Measurements from ENCODE around the gene CDK11B. TPM values are rescaled to one million over a fixed set of nuclear protein-coding genes. Genes with fewer than 3 reads are reported as not detected.

The CDK11B gene
- total and polyA plus RNA-seq, 9 donors, result 12.8 to 34.5 (median 23.9) TPM

DNA sequence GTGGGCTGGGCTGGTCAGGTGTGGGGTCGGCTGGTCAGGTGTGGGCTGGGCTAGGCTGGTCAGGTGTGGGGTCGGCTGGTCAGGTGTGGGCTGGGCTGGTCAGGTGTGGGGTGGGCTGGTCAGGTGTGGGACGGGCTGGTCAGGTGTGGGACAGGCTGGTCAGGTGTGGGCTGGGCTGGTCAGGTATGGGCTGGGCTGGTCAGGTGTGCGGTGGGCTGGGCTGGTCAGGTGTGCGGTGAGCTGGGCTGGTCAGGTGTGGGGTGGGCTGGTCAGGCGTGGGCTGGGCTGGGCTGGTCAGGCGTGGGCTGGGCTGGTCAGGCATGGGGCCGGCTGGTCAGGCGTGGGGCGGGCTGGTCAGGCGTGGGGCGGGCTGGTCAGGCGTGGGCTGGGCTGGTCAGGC lies 52.6 kb downstream of the CDK11B start:
- intact Hi-C loops (cut with DNase I), result no loop called here
- Histone ChIP-seq H3K27ac (no peak overlapping the region), H3K27me3 (no peaks in the 10 kb centered on the region), H3K4me3 (no peak overlapping the region), H3K36me3 (no peaks in the 10 kb centered on the region), H3K9me3 (no peaks in the 10 kb centered on the region), H3K4me1 (ENCODE audit: insufficient read depth) (no peaks in the 10 kb centered on the region)
- WGBS, 3 donors, result 75 to 87% (median 80%) methylated on average over 10 to 13 of the region's 13 CpGs
- no peak for TF ChIP-seq POLR2A (IDR thresholded peaks at IDR 0.05)
- TF ChIP-seq EP300 (IDR thresholded peaks at IDR 0.05), result no peak
- TF ChIP-seq, protein P1, sequence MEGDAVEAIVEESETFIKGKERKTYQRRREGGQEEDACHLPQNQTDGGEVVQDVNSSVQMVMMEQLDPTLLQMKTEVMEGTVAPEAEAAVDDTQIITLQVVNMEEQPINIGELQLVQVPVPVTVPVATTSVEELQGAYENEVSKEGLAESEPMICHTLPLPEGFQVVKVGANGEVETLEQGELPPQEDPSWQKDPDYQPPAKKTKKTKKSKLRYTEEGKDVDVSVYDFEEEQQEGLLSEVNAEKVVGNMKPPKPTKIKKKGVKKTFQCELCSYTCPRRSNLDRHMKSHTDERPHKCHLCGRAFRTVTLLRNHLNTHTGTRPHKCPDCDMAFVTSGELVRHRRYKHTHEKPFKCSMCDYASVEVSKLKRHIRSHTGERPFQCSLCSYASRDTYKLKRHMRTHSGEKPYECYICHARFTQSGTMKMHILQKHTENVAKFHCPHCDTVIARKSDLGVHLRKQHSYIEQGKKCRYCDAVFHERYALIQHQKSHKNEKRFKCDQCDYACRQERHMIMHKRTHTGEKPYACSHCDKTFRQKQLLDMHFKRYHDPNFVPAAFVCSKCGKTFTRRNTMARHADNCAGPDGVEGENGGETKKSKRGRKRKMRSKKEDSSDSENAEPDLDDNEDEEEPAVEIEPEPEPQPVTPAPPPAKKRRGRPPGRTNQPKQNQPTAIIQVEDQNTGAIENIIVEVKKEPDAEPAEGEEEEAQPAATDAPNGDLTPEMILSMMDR (IDR thresholded peaks at IDR 0.05), result no peak
- peak in 1 of 5 donors; percentile 11 for DNase-seq

DNA sequence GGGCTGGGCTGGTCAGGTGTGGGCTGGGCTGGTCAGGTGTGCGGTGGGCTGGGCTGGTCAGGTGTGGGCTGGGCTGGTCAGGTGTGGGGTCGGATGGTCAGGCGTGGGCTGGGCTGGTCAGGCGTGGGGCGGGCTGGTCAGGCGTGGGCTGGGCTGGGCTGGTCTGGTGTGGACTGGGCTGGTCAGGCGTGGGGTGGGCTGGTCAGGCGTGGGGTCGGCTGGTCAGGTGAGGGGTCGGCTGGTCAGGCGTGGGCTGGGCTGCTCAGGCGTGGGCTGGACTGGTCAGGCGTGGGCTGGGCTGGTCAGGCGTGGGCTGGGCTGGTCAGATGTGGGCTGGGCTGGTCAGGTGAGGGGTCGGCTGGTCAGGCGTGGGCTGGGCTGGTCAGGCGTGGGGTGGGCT lies 53.1 kb downstream of the CDK11B start:
- H3K36me3 ChIP-seq, result no peaks in the 10 kb centered on the region
- intact Hi-C loops (cut with DNase I), result no loop called here
- H3K4me1 ChIP-seq (ENCODE audit: insufficient read depth), result no peaks in the 10 kb centered on the region
- peak in 1 of 5 donors; percentile 12 for DNase-seq
- TF ChIP-seq, protein P1 (IDR thresholded peaks at IDR 0.05), result no peak
- no peak for TF ChIP-seq EP300 (IDR thresholded peaks at IDR 0.05)
- no peak for TF ChIP-seq POLR2A (IDR thresholded peaks at IDR 0.05)
- no peak overlapping the region for H3K4me3 ChIP-seq
- no peaks in the 10 kb centered on the region for H3K9me3 ChIP-seq
- no peak overlapping the region for H3K27ac ChIP-seq
- WGBS, 3 donors, result 82 to 85% (median 83%) methylated on average over 9 to 17 of the region's 17 CpGs
- peaks cover 3% of the 10 kb centered on the region for H3K27me3 ChIP-seq

DNA sequence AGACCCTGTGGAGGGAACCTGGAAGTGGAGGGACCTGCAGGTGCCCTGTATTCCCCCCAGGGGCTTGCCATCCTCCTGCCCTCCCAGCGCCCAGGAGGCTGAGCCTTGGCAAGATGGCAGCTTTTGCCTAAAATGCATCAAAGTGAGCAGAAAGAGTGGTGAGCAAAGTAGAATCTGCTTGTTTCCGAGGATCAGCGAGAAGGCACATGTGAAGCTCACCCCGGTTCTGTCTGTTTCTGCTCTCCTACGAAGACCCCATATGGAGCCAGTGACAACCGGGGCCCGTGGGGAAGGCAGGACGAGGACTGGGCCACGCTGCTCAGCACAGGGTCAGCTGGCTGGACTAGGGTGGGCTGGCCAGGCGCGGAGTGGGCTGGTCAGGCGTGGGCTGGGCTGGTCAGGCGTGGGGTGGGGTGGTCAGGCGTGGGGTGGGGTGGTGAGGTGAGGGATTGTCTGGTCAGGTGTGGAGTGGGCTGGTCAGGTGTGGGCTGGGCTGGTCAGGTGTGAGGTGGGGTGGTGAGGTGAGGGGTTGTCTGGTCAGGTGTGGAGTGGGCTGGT lies 53.7 kb downstream of the CDK11B start:
- no peak overlapping the region for H3K27ac ChIP-seq
- TF ChIP-seq, protein P1 (IDR thresholded peaks at IDR 0.05), result no peak
- TF ChIP-seq EP300 (IDR thresholded peaks at IDR 0.05) (no peak), POLR2A (IDR thresholded peaks at IDR 0.05) (no peak)
- H3K36me3 ChIP-seq, result no peaks in the 10 kb centered on the region
- 63 to 71% (median 70%) methylated on average over 13 to 14 of the region's 14 CpGs for WGBS, 3 donors
- H3K27me3 ChIP-seq, result peaks cover 8% of the 10 kb centered on the region
- H3K9me3 ChIP-seq, result no peaks in the 10 kb centered on the region
- peak in 1 of 5 donors; percentile 10 for DNase-seq
- H3K4me3 ChIP-seq, result no peak overlapping the region
- peaks cover 3% of the 10 kb centered on the region for H3K4me1 ChIP-seq (ENCODE audit: insufficient read depth)
- intact Hi-C loops (cut with DNase I), result no loop called here

DNA sequence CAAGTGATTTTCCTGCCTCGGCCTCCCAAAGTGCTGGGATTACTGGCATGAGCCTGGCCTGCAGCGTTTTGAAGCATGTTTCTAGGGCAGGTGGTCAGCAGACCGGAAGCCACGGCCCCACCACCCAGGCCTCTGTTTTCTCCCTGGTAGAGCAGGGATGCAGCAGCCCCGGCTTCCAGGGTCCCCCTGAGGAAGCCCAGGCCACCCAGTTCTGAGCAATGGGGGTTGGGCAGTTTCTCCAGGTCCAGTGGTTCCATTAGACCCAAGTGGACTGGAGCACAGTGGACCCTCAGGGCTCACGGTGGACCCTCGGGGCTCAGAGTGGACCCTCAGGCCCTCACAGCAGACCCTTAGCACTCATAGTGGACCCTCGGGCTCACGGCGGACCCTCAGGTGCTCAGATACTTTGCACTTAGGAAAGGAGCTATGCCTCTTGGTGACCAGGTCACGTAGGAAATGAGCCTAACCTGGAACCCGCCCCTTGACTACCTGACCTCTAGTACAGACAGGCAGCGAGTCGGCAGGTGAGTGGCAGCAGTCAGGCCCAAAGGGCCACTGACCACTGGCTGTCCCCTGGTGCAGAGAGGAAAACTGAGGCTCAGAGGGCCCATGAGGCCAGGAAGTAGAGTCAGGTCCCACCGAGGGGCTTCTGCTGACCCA lies 54.3 kb downstream of the CDK11B start:
- Histone ChIP-seq H3K9me3 (no peaks in the 10 kb centered on the region), H3K27me3 (peaks cover 8% of the 10 kb centered on the region), H3K36me3 (no peaks in the 10 kb centered on the region), H3K4me3 (no peak overlapping the region), H3K4me1 (ENCODE audit: insufficient read depth) (peaks cover 3% of the 10 kb centered on the region), H3K27ac (no peak overlapping the region)
- DNase-seq, result no peak
- TF ChIP-seq EP300 (IDR thresholded peaks at IDR 0.05) (no peak), POLR2A (IDR thresholded peaks at IDR 0.05) (no peak)
- TF ChIP-seq, protein P1 (IDR thresholded peaks at IDR 0.05), result no peak
- 78 to 87% (median 78%) methylated on average over 14 to 15 of the region's 15 CpGs for WGBS, 3 donors
- intact Hi-C loops (cut with DNase I), result no loop called here

Measured in ovary (tissue), 9 donors.